ENCODE data around the gene CAB39. TPM values are rescaled to one million over a fixed set of nuclear protein-coding genes. Genes with fewer than 3 reads are reported as not detected.
A peak's percentile ranks its signal among the peaks of the same experiment; 100 is the strongest.

The CAB39 gene
- total RNA-seq, 1 donor from 2014 or later = 68.6 TPM

DNA sequence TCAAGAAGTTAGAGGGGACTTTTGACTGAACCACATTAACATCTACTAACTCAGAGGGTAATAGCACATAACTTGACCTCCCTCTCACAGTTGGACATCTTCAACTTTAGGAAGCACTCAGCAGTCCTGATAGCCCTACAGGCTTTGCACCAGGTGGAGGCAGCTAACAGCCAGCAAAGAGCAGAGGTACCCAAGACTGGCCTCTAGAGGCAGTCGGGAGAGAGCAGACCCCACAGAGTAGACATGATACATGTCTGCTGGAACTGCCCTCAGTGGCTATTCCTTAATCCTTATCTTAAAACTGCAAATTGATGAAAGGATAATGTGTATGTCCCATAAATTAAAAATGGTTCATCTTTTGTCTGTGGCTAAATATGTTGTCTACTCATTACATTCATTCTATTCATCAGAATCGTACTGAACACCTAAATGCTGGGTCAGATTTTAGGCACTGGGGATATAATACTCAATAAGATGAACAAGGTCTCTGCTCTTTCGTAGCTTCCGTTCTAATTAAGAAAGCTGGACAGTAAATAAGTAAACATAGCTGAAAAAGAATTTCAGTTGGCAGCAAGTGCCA is 49.8 kb downstream of the CAB39 start:
- ChIA-PET POLR2A (no interaction called here), CTCF (interaction anchor here (1.0 to 1.3 kb wide), 2 partner anchors 36 to 49 kb away, joined by 4 to 6 read pairs; no protein-coding TSS in a partner anchor)
- Mint-ChIP-seq H3K4me1 (peaks cover 40% of the 10 kb centered on the region), H3K27ac (no peak overlapping the region), H3K27me3 (no peaks in the 10 kb centered on the region), H3K36me3 (ENCODE audit: low read depth) (peaks cover 66% of the 10 kb centered on the region), H3K9me3 (no peaks in the 10 kb centered on the region), H3K4me3 (no peak overlapping the region)
- intact Hi-C loops (cut with micrococcal nuclease) = loop anchor here (5.0 kb wide), 1 partner anchor 50 kb away; the partner anchor contains the start of gene CAB39
- TF ChIP-seq, protein P1, sequence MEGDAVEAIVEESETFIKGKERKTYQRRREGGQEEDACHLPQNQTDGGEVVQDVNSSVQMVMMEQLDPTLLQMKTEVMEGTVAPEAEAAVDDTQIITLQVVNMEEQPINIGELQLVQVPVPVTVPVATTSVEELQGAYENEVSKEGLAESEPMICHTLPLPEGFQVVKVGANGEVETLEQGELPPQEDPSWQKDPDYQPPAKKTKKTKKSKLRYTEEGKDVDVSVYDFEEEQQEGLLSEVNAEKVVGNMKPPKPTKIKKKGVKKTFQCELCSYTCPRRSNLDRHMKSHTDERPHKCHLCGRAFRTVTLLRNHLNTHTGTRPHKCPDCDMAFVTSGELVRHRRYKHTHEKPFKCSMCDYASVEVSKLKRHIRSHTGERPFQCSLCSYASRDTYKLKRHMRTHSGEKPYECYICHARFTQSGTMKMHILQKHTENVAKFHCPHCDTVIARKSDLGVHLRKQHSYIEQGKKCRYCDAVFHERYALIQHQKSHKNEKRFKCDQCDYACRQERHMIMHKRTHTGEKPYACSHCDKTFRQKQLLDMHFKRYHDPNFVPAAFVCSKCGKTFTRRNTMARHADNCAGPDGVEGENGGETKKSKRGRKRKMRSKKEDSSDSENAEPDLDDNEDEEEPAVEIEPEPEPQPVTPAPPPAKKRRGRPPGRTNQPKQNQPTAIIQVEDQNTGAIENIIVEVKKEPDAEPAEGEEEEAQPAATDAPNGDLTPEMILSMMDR (IDR thresholded peaks at IDR 0.05) = no peak
- peak; percentile 85 for ATAC-seq (ENCODE audit: low read depth)
- DNase-seq = no peak

DNA sequence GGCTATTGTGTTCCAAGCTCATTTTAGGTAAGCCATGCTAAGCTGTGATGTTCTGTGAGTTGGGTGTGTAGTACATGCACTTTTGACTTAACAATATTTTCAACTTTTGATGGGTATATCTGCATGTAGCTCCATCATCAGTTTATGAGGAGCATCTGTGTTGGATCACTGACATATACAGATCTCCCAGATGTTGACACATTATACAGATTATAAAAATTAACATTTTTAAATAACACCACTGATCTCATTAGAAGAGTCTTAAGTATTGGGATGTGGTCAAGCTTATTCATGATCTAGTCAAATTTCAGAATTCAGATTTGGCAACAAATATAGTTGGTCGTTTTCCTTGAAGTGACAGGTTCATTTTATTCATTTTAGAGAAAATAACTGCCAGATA is 51.7 kb downstream of the CAB39 start:
- Mint-ChIP-seq H3K4me3 (no peak overlapping the region), H3K27ac (no peak overlapping the region), H3K27me3 (no peaks in the 10 kb centered on the region), H3K36me3 (ENCODE audit: low read depth) (peaks cover 81% of the 10 kb centered on the region), H3K4me1 (peaks cover 27% of the 10 kb centered on the region), H3K9me3 (no peaks in the 10 kb centered on the region)
- TF ChIP-seq, protein P1 (IDR thresholded peaks at IDR 0.05) = no peak
- intact Hi-C loops (cut with micrococcal nuclease) = loop anchor here (5.0 kb wide), 1 partner anchor 52 kb away; the partner anchor contains the start of gene CAB39
- DNase-seq (no peak), ATAC-seq (ENCODE audit: low read depth) (no peak)
- POLR2A ChIA-PET = no interaction called here
- CTCF ChIA-PET = no interaction called here

DNA sequence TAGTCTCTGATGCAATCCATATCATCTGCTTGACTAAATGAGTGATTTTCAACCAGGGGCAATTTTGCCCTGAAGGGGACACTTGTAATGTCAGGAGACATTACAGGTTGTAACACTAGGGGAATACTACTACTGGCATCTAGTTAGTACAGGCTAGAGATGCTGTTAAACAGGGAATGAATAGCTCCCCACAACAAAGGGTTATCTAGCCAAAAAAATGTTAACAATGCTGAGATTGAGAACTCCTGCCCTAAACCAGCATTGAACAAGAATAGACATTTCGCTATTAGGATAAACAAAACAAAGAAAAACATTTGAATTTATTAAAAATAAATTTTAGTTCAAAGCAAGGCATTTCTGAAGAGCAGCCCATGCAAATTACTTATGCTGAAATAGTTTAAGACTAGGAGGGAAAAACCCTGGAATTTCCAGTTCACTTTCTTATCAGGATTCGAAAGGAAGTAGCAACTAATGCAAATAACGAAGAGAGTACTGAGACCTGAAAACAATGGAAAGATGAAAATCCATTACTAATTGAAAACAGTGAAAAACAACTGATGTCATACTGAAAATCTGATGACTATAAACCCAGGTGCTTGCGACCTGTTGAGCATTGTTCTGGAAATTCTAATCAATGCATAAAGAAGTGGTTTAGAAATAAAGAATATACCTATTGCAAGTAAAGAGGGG is 53.1 kb downstream of the CAB39 start:
- DNase-seq (no peak), ATAC-seq (ENCODE audit: low read depth) (no peak)
- H3K4me1 Mint-ChIP-seq = peaks cover 28% of the 10 kb centered on the region
- H3K27ac Mint-ChIP-seq = peak overlapping the region; percentile 63
- intact Hi-C loops (cut with micrococcal nuclease) = loop anchor here (5.0 kb wide), 1 partner anchor 33 kb away; no protein-coding TSS in a partner anchor
- H3K9me3 Mint-ChIP-seq = no peaks in the 10 kb centered on the region
- ChIA-PET CTCF (interaction anchor here (0.7 kb wide), 1 partner anchor 563 kb away, joined by 4 read pairs; no protein-coding TSS in a partner anchor), POLR2A (interaction anchor here (0.9 kb wide), 1 partner anchor 27 kb away, joined by 3 read pairs; no protein-coding TSS in a partner anchor)
- H3K27me3 Mint-ChIP-seq = no peaks in the 10 kb centered on the region
- H3K4me3 Mint-ChIP-seq = no peak overlapping the region
- TF ChIP-seq, protein P1 (IDR thresholded peaks at IDR 0.05) = no peak
- H3K36me3 Mint-ChIP-seq (ENCODE audit: low read depth) = peaks cover 73% of the 10 kb centered on the region

DNA sequence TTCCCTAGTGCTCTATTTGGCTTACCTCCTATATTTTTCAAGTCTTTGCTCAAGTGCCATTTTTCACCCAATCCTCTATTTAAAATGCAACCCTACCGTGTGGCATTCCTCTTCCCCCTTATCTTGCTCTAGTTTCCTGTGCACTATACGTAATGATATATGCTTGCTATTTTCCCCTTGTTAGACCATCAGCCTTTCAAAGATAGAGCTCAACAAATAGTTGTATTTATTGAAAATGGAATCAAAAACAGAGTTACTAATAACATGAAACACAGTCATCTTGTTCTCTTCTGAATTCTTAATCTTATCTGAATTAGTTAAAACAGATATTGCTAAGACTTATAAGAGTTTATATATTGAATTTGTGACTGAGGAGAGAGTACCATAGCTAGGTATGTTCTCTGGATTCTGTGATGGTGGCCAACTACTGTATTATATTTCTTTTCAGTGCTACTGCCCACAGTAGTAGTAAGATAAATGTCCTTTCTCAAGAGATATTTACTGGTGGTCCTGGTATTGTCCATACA is 55.3 kb downstream of the CAB39 start:
- DNase-seq (no peak), ATAC-seq (ENCODE audit: low read depth) (no peak)
- TF ChIP-seq, protein P1 (IDR thresholded peaks at IDR 0.05) = no peak
- Mint-ChIP-seq H3K4me1 (peaks cover 38% of the 10 kb centered on the region), H3K9me3 (no peaks in the 10 kb centered on the region), H3K4me3 (no peak overlapping the region), H3K27me3 (no peaks in the 10 kb centered on the region), H3K36me3 (ENCODE audit: low read depth) (peaks cover 71% of the 10 kb centered on the region), H3K27ac (no peak overlapping the region)
- CTCF ChIA-PET = no interaction called here
- POLR2A ChIA-PET = interaction anchor here (0.6 kb wide), 1 partner anchor 57 kb away, joined by 3 read pairs; no protein-coding TSS in a partner anchor
- intact Hi-C loops (cut with micrococcal nuclease) = loop anchor here (5.0 kb wide), 1 partner anchor 36 kb away; no protein-coding TSS in a partner anchor

DNA sequence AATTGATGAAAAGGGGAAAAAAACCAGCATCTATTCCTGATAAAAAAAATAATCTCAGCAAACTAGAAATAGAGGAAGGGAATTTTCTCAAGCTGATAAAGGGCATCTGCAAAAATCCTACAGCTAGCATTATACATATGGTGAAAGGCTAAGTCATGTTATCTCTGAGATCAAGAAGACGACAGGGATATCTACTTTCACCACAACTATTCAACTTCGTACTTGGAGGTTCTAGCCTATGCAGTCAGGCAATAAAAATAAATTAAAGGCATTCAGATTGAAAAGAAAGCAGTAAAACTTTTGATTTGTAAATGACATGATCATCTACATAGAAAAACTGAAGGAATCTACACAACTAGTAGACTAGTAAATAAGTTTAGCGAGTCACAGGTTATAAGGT is 58.2 kb downstream of the CAB39 start:
- POLR2A ChIA-PET = interaction anchor here (1.0 kb wide), 1 partner anchor 27 kb away, joined by 3 read pairs; no protein-coding TSS in a partner anchor
- Mint-ChIP-seq H3K9me3 (no peaks in the 10 kb centered on the region), H3K27me3 (no peaks in the 10 kb centered on the region), H3K4me3 (no peak overlapping the region), H3K36me3 (ENCODE audit: low read depth) (peaks cover 69% of the 10 kb centered on the region), H3K27ac (no peak overlapping the region), H3K4me1 (peaks cover 38% of the 10 kb centered on the region)
- DNase-seq (no peak), ATAC-seq (ENCODE audit: low read depth) (no peak)
- intact Hi-C loops (cut with micrococcal nuclease) = no loop called here
- TF ChIP-seq, protein P1 (IDR thresholded peaks at IDR 0.05) = no peak
- CTCF ChIA-PET = no interaction called here

Data from activated B cell treated with CpG ODN at 0.5 μM for 24 hours (primary cell).